Fibroblast of mammary gland (primary cell): ENCODE results near the gene NKX2-1.

Experiments used
- DNase-seq: peaks from one replicate; pipeline ENCODE4 v3.0.0-alpha.2; 2010; ENCODE audit warnings: low read depth
- H3K4me3 ChIP-seq: 2 replicates; pipeline ENCODE4 v1.5.1; 2011; ENCODE audit warnings: low read depth, mild to moderate bottlenecking, low read length, moderate library complexity; ENCODE audit not compliant: control insufficient read depth
- CTCF ChIP-seq: conservative IDR thresholded peaks from 2 replicates; pipeline ENCODE4 v1.5.1; 2011; ENCODE audit warnings: low read depth, low read length, inconsistent platforms; ENCODE audit not compliant: control insufficient read depth, insufficient read depth

The NKX2-1 gene

GRCh38 chr14:36509069-36509917, 10.7 kb downstream of the NKX2-1 start:
- DNase-seq, result no peak
- H3K4me3 ChIP-seq, result no peak overlapping the region
- no peak for TF ChIP-seq CTCF

GRCh38 chr14:36508418-36509068, 11.5 kb downstream of the NKX2-1 start:
- TF ChIP-seq CTCF, result no peak
- no peak overlapping the region for H3K4me3 ChIP-seq
- DNase-seq, result no peak

GRCh38 chr14:36507847-36508417, 12.1 kb downstream of the NKX2-1 start:
- TF ChIP-seq CTCF, result no peak
- H3K4me3 ChIP-seq, result no peak overlapping the region
- DNase-seq, result no peak

GRCh38 chr14:36506732-36507614, 13.1 kb downstream of the NKX2-1 start:
- no peak overlapping the region for H3K4me3 ChIP-seq
- no peak for DNase-seq
- no peak for TF ChIP-seq CTCF

- no peak overlapping the region for H3K4me3 ChIP-seq
- TF ChIP-seq CTCF, result no peak
- no peak for DNase-seq
Measured at GRCh38 chr14:36505892-36506731, 13.9 kb downstream of the NKX2-1 start.
